ENCODE measurements around the gene SLC6A13. TPM values are rescaled to one million over a fixed set of nuclear protein-coding genes. Genes with fewer than 3 reads are reported as not detected.

Gene SLC6A13
- total RNA-seq, 3 donors from 2014 or later, result 1.3 TPM; not detected in 2

- no peaks in the 10 kb centered on the region for H3K27me3 ChIP-seq
- intact Hi-C loops (cut with DNase I; ENCODE audit: low total_unique reads), result no loop called here
- peak in 1 of 2 donors; percentile 45 for DNase-seq (ENCODE audit: low spot score in 2 of 2)
- no peak overlapping the region for H3K4me3 ChIP-seq
- H3K4me1 ChIP-seq, result no peaks in the 10 kb centered on the region
- H3K36me3 ChIP-seq, result no peaks in the 10 kb centered on the region
- H3K9me3 ChIP-seq, result no peaks in the 10 kb centered on the region
- TF ChIP-seq POLR2A (IDR thresholded peaks at IDR 0.05), result no peak
- TF ChIP-seq POLR2AphosphoS5 (IDR thresholded peaks at IDR 0.05), result no peak
- TF ChIP-seq, protein P1, sequence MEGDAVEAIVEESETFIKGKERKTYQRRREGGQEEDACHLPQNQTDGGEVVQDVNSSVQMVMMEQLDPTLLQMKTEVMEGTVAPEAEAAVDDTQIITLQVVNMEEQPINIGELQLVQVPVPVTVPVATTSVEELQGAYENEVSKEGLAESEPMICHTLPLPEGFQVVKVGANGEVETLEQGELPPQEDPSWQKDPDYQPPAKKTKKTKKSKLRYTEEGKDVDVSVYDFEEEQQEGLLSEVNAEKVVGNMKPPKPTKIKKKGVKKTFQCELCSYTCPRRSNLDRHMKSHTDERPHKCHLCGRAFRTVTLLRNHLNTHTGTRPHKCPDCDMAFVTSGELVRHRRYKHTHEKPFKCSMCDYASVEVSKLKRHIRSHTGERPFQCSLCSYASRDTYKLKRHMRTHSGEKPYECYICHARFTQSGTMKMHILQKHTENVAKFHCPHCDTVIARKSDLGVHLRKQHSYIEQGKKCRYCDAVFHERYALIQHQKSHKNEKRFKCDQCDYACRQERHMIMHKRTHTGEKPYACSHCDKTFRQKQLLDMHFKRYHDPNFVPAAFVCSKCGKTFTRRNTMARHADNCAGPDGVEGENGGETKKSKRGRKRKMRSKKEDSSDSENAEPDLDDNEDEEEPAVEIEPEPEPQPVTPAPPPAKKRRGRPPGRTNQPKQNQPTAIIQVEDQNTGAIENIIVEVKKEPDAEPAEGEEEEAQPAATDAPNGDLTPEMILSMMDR (IDR thresholded peaks at IDR 0.05), result no peak
- H3K27ac ChIP-seq, result no peak overlapping the region
Observed at GRCh38 chr12:229441-230191, 33.0 kb downstream of the SLC6A13 start.

DNA sequence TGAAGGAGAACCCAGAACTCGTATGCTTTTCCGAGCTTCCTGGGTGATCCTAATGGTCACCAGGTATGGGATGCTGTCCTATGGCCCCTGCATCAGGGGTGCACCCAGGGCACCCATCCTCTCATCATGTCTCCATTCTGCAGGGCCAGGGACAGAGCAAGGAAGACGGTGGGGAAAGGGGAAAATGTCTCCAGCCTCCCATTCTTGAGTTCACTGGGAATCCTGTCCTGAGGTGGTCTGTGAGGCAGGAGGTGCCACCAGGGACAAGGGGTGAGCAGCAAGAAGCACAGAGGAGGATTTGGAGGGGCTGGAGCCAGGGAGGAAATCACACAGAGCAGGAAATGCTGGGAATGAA is 33.8 kb downstream of the SLC6A13 start:
- intact Hi-C loops (cut with DNase I; ENCODE audit: low total_unique reads), result no loop called here
- no peaks in the 10 kb centered on the region for H3K9me3 ChIP-seq
- H3K4me3 ChIP-seq, result no peak overlapping the region
- H3K36me3 ChIP-seq, result no peaks in the 10 kb centered on the region
- H3K27ac ChIP-seq, result no peak overlapping the region
- peak in 1 of 2 donors; percentile 5 for DNase-seq (ENCODE audit: low spot score in 2 of 2)
- H3K4me1 ChIP-seq, result no peaks in the 10 kb centered on the region
- TF ChIP-seq POLR2A (IDR thresholded peaks at IDR 0.05) (no peak), POLR2AphosphoS5 (IDR thresholded peaks at IDR 0.05) (no peak)
- TF ChIP-seq, protein P1 (IDR thresholded peaks at IDR 0.05), result no peak
- no peaks in the 10 kb centered on the region for H3K27me3 ChIP-seq

DNA sequence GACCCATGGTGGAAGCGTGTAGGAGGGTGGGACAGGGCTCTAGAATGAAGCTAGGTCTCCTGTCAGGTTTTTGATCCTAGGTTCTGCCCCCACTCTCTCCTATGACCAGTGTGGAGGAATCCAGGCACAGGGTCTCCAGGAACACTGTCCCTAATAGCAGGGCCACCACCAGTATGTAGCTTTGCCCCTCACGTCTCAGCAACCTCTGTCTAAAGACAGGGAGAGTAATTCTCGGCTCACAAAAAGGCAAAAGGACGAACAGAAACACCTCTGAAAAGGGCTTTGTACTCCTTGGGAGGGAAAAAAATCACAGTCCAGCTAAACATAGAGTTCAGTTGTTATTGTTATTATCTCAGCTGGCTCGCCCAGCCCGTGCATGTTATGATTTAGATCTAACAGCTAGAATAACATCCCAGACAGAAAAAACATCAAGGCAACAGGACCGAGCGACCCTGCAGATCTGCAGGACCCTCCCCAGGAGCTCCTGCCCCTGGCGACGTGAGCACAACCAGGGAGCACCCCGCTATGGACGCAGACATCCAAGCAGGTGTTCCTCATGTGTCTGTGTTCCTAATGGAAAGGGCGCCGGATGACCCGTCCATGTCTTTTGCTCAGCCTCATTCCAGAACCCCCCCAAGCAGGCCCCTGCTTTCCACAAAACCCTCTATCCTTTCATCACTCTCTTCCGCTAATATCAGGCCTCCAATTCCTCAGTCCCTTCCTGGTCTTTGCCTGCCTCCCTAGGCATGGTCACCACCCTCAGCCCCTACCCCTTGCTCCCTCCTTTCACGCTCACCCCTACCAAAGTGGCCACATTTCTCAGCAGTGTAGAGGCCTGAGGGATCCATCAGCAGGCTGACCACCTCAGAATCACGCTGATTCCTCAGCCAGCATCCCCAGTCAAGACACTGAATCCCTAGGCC is 34.5 kb downstream of the SLC6A13 start:
- no peaks in the 10 kb centered on the region for H3K4me1 ChIP-seq
- H3K27ac ChIP-seq, result no peak overlapping the region
- no peaks in the 10 kb centered on the region for H3K27me3 ChIP-seq
- peak in 1 of 2 donors; percentile 9 for DNase-seq (ENCODE audit: low spot score in 2 of 2)
- H3K4me3 ChIP-seq, result no peak overlapping the region
- no peaks in the 10 kb centered on the region for H3K9me3 ChIP-seq
- no peaks in the 10 kb centered on the region for H3K36me3 ChIP-seq
- intact Hi-C loops (cut with DNase I; ENCODE audit: low total_unique reads), result loop anchor here (2.0 kb wide), 1 partner anchor 67 kb away; no protein-coding TSS in a partner anchor
- TF ChIP-seq POLR2A (IDR thresholded peaks at IDR 0.05) (no peak), POLR2AphosphoS5 (IDR thresholded peaks at IDR 0.05) (no peak)
- TF ChIP-seq, protein P1 (IDR thresholded peaks at IDR 0.05), result no peak

- Histone ChIP-seq H3K27ac (no peak overlapping the region), H3K4me1 (no peaks in the 10 kb centered on the region), H3K27me3 (no peaks in the 10 kb centered on the region), H3K4me3 (no peak overlapping the region), H3K36me3 (no peaks in the 10 kb centered on the region), H3K9me3 (no peaks in the 10 kb centered on the region)
- TF ChIP-seq POLR2AphosphoS5 (IDR thresholded peaks at IDR 0.05), result no peak
- no peak for TF ChIP-seq POLR2A (IDR thresholded peaks at IDR 0.05)
- intact Hi-C loops (cut with DNase I; ENCODE audit: low total_unique reads), result loop anchor here (2.0 kb wide), 1 partner anchor 67 kb away; no protein-coding TSS in a partner anchor
- peak in 1 of 2 donors; percentile 47 for DNase-seq (ENCODE audit: low spot score in 2 of 2)
Observed at GRCh38 chr12:227286-227915, 35.2 kb downstream of the SLC6A13 start.

DNA sequence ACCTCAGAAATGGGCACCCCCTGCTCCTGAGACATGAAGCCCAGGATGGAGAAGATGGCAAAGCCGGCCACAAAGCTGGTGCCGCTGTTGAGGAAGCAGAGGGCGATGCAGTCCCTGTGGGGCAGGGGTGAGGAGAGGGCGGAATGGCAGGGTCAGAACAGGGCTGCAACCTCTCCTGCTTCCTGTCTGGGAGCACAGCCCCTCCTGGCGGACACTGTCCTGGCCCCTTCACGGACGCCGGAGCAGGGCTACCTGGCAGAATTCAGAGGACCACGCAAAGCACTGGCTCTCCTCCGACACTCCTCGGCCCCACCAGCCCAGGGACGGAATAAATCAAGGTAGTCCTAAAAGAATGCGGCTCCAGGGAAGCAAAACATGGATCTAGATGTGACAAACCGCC is 36.2 kb downstream of the SLC6A13 start:
- Histone ChIP-seq H3K4me1 (no peaks in the 10 kb centered on the region), H3K27ac (no peak overlapping the region), H3K9me3 (no peaks in the 10 kb centered on the region), H3K4me3 (no peak overlapping the region), H3K36me3 (no peaks in the 10 kb centered on the region), H3K27me3 (no peaks in the 10 kb centered on the region)
- DNase-seq (ENCODE audit: low spot score in 2 of 2), result peak in 1 of 2 donors; percentile 28
- intact Hi-C loops (cut with DNase I; ENCODE audit: low total_unique reads), result loop anchor here (2.0 kb wide), 1 partner anchor 66 kb away; no protein-coding TSS in a partner anchor
- TF ChIP-seq POLR2AphosphoS5 (IDR thresholded peaks at IDR 0.05) (no peak), POLR2A (IDR thresholded peaks at IDR 0.05) (no peak)
- TF ChIP-seq, protein P1 (IDR thresholded peaks at IDR 0.05), result no peak
